Liver (tissue), 9 donors: ENCODE data around the gene TRPM8. TPM values are rescaled to one million over a fixed set of nuclear protein-coding genes. Genes with fewer than 3 reads are reported as not detected.

ENCODE experiments used
- DNase-seq: peaks from one replicate; pipeline ENCODE4 v3.0.0-alpha.2; 2017; ENCODE audit warnings: low spot score
- H3K27ac ChIP-seq, 2 donors: one replicate each; pipeline ENCODE4 v1.7.0; 2013; ENCODE audit warnings: inconsistent platforms in 2 of 2, low read length in 2 of 2, control low read depth in 1 of 2, low read depth in 1 of 2, mild to moderate bottlenecking in 1 of 2
- H3K27me3 ChIP-seq, 4 donors: one replicate each; pipeline versions ENCODE4 v1.6.1 to v1.7.0; 2013; ENCODE audit warnings: low read length in 3 of 4, inconsistent platforms in 1 of 4, mild to moderate bottlenecking in 1 of 4, moderate library complexity in 1 of 4; ENCODE audit not compliant: control insufficient read depth in 4 of 4, insufficient read depth in 4 of 4
- H3K36me3 ChIP-seq, 4 donors: one replicate each; pipeline versions ENCODE4 v1.6.1 to v1.7.0; 2013; ENCODE audit warnings: low read length in 3 of 4, mild to moderate bottlenecking in 3 of 4, low read depth in 1 of 4, moderate library complexity in 1 of 4; ENCODE audit not compliant: control insufficient read depth in 4 of 4, insufficient read depth in 3 of 4
- H3K4me1 ChIP-seq, 4 donors: one replicate each; pipeline versions ENCODE4 v1.6.1 to v1.7.0; 2013; ENCODE audit warnings: low read length in 3 of 4, mild to moderate bottlenecking in 3 of 4, moderate library complexity in 1 of 4; ENCODE audit not compliant: control insufficient read depth in 4 of 4, insufficient read depth in 4 of 4
- H3K4me3 ChIP-seq, 3 donors: one replicate each; pipeline versions ENCODE4 v1.6.1 to v1.7.0; 2013; ENCODE audit warnings: low read length in 3 of 3, control low read depth in 1 of 3, low read depth in 1 of 3, mild to moderate bottlenecking in 1 of 3
- H3K9ac ChIP-seq, 2 donors: one replicate each; pipeline ENCODE4 v1.7.0; 2013; ENCODE audit warnings: low read length in 2 of 2, mild to moderate bottlenecking in 2 of 2, moderate library complexity in 2 of 2, control low read depth in 1 of 2, low read depth in 1 of 2
- H3K9me3 ChIP-seq, 4 donors: one replicate each; pipeline versions ENCODE4 v1.6.1 to v1.7.0; 2013; ENCODE audit warnings: low read length in 3 of 4; ENCODE audit not compliant: control insufficient read depth in 4 of 4
- ATF3 ChIP-seq: IDR thresholded peaks from 2 replicates; pipeline ENCODE4 v1.6.1; 2016; ENCODE audit warnings: antibody characterized with exemption
- EGR1 ChIP-seq, 2 donors: IDR thresholded peaks; 2 replicates each; pipeline ENCODE4 v1.6.1; 2016 to 2018; ENCODE audit warnings: antibody characterized with exemption in 2 of 2, low read depth in 2 of 2
- FOXA1 ChIP-seq: IDR thresholded peaks from 2 replicates; pipeline ENCODE4 v1.6.1; 2016; ENCODE audit warnings: antibody characterized with exemption
- FOXA2 ChIP-seq: IDR thresholded peaks from 2 replicates; pipeline ENCODE4 v1.6.1; 2016; ENCODE audit warnings: antibody characterized with exemption
- GABPA ChIP-seq, 2 donors: IDR thresholded peaks in 1 of 2; conservative IDR thresholded peaks in 1 of 2; 2 replicates each; pipeline ENCODE4 v1.6.1; 2016; ENCODE audit warnings: antibody characterized with exemption in 2 of 2, mild to moderate bottlenecking in 1 of 2, moderate library complexity in 1 of 2
- HNF4A ChIP-seq, 2 donors: conservative IDR thresholded peaks; 2 replicates each; pipeline ENCODE4 v1.6.1; 2016; ENCODE audit warnings: antibody characterized with exemption in 2 of 2, mild to moderate bottlenecking in 2 of 2
- HNF4G ChIP-seq: IDR thresholded peaks from 2 replicates; pipeline ENCODE4 v1.6.1; 2016; ENCODE audit warnings: antibody characterized with exemption
- JUND ChIP-seq, 2 donors: IDR thresholded peaks; 2 replicates each; pipeline ENCODE4 v1.6.1; 2016; ENCODE audit warnings: antibody characterized with exemption in 2 of 2
- MAX ChIP-seq: IDR thresholded peaks from 2 replicates; pipeline ENCODE4 v1.6.1; 2016; ENCODE audit warnings: antibody characterized with exemption
- NR2F2 ChIP-seq: IDR thresholded peaks from 2 replicates; pipeline ENCODE4 v1.6.1; 2016; ENCODE audit warnings: antibody characterized with exemption
- RAD21 ChIP-seq, 2 donors: IDR thresholded peaks; 2 replicates each; pipeline ENCODE4 v1.6.1; 2016; ENCODE audit warnings: antibody characterized with exemption in 2 of 2, mild to moderate bottlenecking in 2 of 2
- REST ChIP-seq: IDR thresholded peaks from 2 replicates; pipeline ENCODE4 v1.6.1; 2016; ENCODE audit warnings: antibody characterized with exemption, mild to moderate bottlenecking
- RXRA ChIP-seq, 2 donors: IDR thresholded peaks; 2 replicates each; pipeline ENCODE4 v1.6.1; 2017 to 2018; ENCODE audit warnings: antibody characterized with exemption in 2 of 2, mild to moderate bottlenecking in 1 of 2
- SP1 ChIP-seq: IDR thresholded peaks from 2 replicates; pipeline ENCODE4 v1.6.1; 2018; ENCODE audit warnings: antibody characterized with exemption, mild to moderate bottlenecking
- TAF1 ChIP-seq: conservative IDR thresholded peaks from 2 replicates; pipeline ENCODE4 v1.6.1; 2016; ENCODE audit warnings: antibody characterized with exemption, mild to moderate bottlenecking
- YY1 ChIP-seq: IDR thresholded peaks from 2 replicates; pipeline ENCODE4 v1.6.1; 2016; ENCODE audit warnings: antibody characterized with exemption, mild to moderate bottlenecking
- ZBTB33 ChIP-seq: IDR thresholded peaks from 2 replicates; pipeline ENCODE4 v1.6.1; 2016; ENCODE audit warnings: antibody characterized with exemption
- WGBS: extraction: QIAGEN DNeasy Blood & Tissue Kit; methylation state at CpG from one replicate; pipeline ENCODE4 v1.1.7; 2013; 5-methylcytosine and 5-hydroxymethylcytosine counted together
- polyA plus RNA-seq, 2 donors: library from polyadenylated mRNA; stranded (reverse) in 1 of 2; unstranded in 1 of 2; fragments of 200-250 nt in 1 of 2; fragments of >200 nt in 1 of 2; fragmentation: Nextera tagmentation in 1 of 2; extraction: Ambion mirVana in 1 of 2; gene quantifications; one replicate each; pipeline versions ENCODE4 v1.2.1 to v1.2.3, GENCODE V29; 2013 to 2015
- total RNA-seq, 2 donors: library from RNA; depleted of rRNA; stranded (reverse); fragments of >200 nt; gene quantifications; one replicate each; pipeline ENCODE4 v1.2.3, GENCODE V29; 2014
- TF ChIP-seq, protein P1 (sequence below): fragments of 150-350 bp; IDR thresholded peaks from 2 replicates; pipeline ENCODE4 v1.5.1; 2017; ENCODE audit warnings: improper control_type of control experiment, low read depth, low read length; ENCODE audit not compliant: missing input control
- donor health status: healthy.
- donor health status: healthy.
- donor health status: healthy.
- donor health status: healthy.
- donor health status: healthy.

Gene TRPM8
- total and polyA plus RNA-seq, 4 donors, result 1.1 to 79.2 (median 33.2) TPM

DNA sequence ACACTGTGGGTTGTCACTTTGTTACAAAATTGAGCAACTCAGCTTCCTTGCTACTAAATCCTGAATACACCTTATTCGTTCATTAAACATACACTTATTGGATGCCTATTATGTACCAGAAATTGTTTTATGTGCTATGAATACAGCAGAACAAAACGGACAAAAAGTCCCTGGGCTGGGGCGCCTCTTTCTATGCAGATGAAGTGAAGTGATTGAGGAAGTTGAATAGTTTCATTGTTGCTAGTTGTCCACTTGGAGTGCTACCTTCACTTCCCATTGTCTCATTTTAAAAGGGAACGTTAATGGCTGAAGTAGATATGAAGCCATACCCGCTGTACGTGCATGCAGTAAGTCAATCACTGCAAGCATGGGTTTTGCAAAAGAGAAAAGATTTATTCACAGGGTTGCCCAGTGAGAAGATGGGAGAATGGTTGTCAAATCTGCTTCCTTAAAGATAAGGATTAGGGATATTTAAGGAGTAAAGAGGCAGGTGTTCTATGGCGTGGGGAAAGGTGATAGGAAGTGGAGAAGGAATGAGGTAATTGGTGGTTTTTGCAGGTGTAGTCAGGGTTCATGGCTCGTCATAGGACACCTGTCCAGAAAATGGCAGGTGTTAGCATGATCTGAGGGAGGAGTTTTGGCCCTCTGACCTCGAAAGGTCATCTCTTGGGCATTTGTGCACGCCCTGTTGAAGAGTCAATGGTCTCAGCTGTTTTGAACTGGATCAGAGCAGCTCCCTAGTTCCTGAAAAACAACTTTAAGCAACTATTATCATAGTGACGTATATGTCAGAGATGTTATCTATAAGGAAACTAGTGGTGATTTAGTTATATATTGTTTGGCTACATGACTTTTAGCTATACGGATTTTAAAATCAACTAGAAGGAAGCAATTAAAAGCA is 23.5 kb downstream of the TRPM8 start:
- H3K27me3 ChIP-seq, result no peaks in the 10 kb centered on the region
- WGBS, result 83% methylated on average over 12 of the region's 12 CpGs
- no peak for TF ChIP-seq MAX
- TF ChIP-seq FOXA2, result no peak
- TF ChIP-seq ATF3, result no peak
- TF ChIP-seq NR2F2, result no peak
- no peak for TF ChIP-seq EGR1 (IDR thresholded peaks at IDR 0.05; ENCODE audit: low read depth in 2 of 2)
- TF ChIP-seq YY1, result no peak
- TF ChIP-seq GABPA (IDR thresholded peaks at IDR 0.05 in 1 of 2, conservative IDR thresholded peaks at IDR 0.05 in 1 of 2), result no peak
- no peak for TF ChIP-seq RXRA (IDR thresholded peaks at IDR 0.05)
- TF ChIP-seq HNF4A (conservative IDR thresholded peaks at IDR 0.05), result no peak
- TF ChIP-seq TAF1, result no peak
- TF ChIP-seq JUND (IDR thresholded peaks at IDR 0.05), result no peak
- no peak for TF ChIP-seq FOXA1
- no peak for TF ChIP-seq REST
- TF ChIP-seq, protein P1, sequence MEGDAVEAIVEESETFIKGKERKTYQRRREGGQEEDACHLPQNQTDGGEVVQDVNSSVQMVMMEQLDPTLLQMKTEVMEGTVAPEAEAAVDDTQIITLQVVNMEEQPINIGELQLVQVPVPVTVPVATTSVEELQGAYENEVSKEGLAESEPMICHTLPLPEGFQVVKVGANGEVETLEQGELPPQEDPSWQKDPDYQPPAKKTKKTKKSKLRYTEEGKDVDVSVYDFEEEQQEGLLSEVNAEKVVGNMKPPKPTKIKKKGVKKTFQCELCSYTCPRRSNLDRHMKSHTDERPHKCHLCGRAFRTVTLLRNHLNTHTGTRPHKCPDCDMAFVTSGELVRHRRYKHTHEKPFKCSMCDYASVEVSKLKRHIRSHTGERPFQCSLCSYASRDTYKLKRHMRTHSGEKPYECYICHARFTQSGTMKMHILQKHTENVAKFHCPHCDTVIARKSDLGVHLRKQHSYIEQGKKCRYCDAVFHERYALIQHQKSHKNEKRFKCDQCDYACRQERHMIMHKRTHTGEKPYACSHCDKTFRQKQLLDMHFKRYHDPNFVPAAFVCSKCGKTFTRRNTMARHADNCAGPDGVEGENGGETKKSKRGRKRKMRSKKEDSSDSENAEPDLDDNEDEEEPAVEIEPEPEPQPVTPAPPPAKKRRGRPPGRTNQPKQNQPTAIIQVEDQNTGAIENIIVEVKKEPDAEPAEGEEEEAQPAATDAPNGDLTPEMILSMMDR, result no peak
- no peak for TF ChIP-seq ZBTB33
- no peak for TF ChIP-seq SP1
- no peak for TF ChIP-seq RAD21 (IDR thresholded peaks at IDR 0.05)
- TF ChIP-seq HNF4G, result no peak
- H3K36me3 ChIP-seq, result no peaks in the 10 kb centered on the region
- peaks cover 0 to 4% (median 2%) of the 10 kb centered on the region in 4 donors for H3K4me1 ChIP-seq
- H3K9me3 ChIP-seq, result no peaks in the 10 kb centered on the region
- no peak for DNase-seq
- no peak overlapping the region for H3K9ac ChIP-seq
- H3K4me3 ChIP-seq, result no peak overlapping the region
- no peak overlapping the region for H3K27ac ChIP-seq
